ENCODE results near the gene KRT78. TPM values are rescaled to one million over a fixed set of nuclear protein-coding genes. Genes with fewer than 3 reads are reported as not detected.

KRT78 gene
- total RNA-seq, 1 donor from 2014 or later = not detected

GRCh38 chr12:52811191-52812072 is 37.4 kb downstream of the KRT78 start:
- Mint-ChIP-seq H3K4me3 (no peak overlapping the region), H3K27me3 (ENCODE audit: low read depth) (peaks cover 25% of the 10 kb centered on the region)
- DNase-seq (ENCODE audit: low spot score in 2 of 2, unreplicated experiment in 2 of 2) = no peak

GRCh38 chr12:52810554-52810953 is 38.2 kb downstream of the KRT78 start:
- no peak overlapping the region for H3K4me3 Mint-ChIP-seq
- peaks cover 28% of the 10 kb centered on the region for H3K4me1 Mint-ChIP-seq
- peaks cover 25% of the 10 kb centered on the region for H3K27me3 Mint-ChIP-seq (ENCODE audit: low read depth)
- no peaks in the 10 kb centered on the region for H3K9me3 Mint-ChIP-seq
- DNase-seq (ENCODE audit: low spot score in 2 of 2, unreplicated experiment in 2 of 2) = no peak
- TF ChIP-seq CTCF (IDR thresholded peaks at IDR 0.05; ENCODE audit: unreplicated experiment) = no peak
- H3K27ac Mint-ChIP-seq = no peak overlapping the region
- no peaks in the 10 kb centered on the region for H3K36me3 Mint-ChIP-seq

More at GRCh38 chr12:52811191-52812072, 37.4 kb downstream of the KRT78 start:
- Mint-ChIP-seq H3K27ac (no peak overlapping the region), H3K9me3 (no peaks in the 10 kb centered on the region), H3K36me3 (no peaks in the 10 kb centered on the region), H3K4me1 (peaks cover 23% of the 10 kb centered on the region)
- no peak for TF ChIP-seq CTCF (IDR thresholded peaks at IDR 0.05; ENCODE audit: unreplicated experiment)

GRCh38 chr12:52809166-52809565 is 39.6 kb downstream of the KRT78 start:
- no peak overlapping the region for H3K27ac Mint-ChIP-seq
- no peak for DNase-seq (ENCODE audit: low spot score in 2 of 2, unreplicated experiment in 2 of 2)
- H3K9me3 Mint-ChIP-seq = no peaks in the 10 kb centered on the region
- H3K4me3 Mint-ChIP-seq = no peak overlapping the region
- H3K36me3 Mint-ChIP-seq = no peaks in the 10 kb centered on the region
- H3K4me1 Mint-ChIP-seq = peaks cover 30% of the 10 kb centered on the region
- peaks cover 25% of the 10 kb centered on the region for H3K27me3 Mint-ChIP-seq (ENCODE audit: low read depth)
- TF ChIP-seq CTCF (IDR thresholded peaks at IDR 0.05; ENCODE audit: unreplicated experiment) = no peak

- Mint-ChIP-seq H3K4me1 (peaks cover 32% of the 10 kb centered on the region), H3K9me3 (no peaks in the 10 kb centered on the region), H3K36me3 (no peaks in the 10 kb centered on the region), H3K27ac (no peak overlapping the region), H3K4me3 (no peak overlapping the region), H3K27me3 (ENCODE audit: low read depth) (peaks cover 25% of the 10 kb centered on the region)
- no peak for TF ChIP-seq CTCF (IDR thresholded peaks at IDR 0.05; ENCODE audit: unreplicated experiment)
- DNase-seq (ENCODE audit: low spot score in 2 of 2, unreplicated experiment in 2 of 2) = no peak
Measured at GRCh38 chr12:52808573-52809160, 40.1 kb downstream of the KRT78 start.

- Mint-ChIP-seq H3K9me3 (no peaks in the 10 kb centered on the region), H3K36me3 (no peaks in the 10 kb centered on the region), H3K4me1 (peaks cover 28% of the 10 kb centered on the region), H3K4me3 (no peak overlapping the region), H3K27ac (no peak overlapping the region), H3K27me3 (ENCODE audit: low read depth) (peaks cover 25% of the 10 kb centered on the region)
- DNase-seq (ENCODE audit: low spot score in 2 of 2, unreplicated experiment in 2 of 2) = no peak
- TF ChIP-seq CTCF (IDR thresholded peaks at IDR 0.05; ENCODE audit: unreplicated experiment) = no peak
Measured at GRCh38 chr12:52807544-52808470, 41.0 kb downstream of the KRT78 start.
